Cardiac fibroblast (primary cell): Measurements from ENCODE around the gene CD302.
"Not testable (repeated sequence)": the region's sequence is repeated elsewhere in the genome, so short reads cannot be mapped to it uniquely, and the experiment has no call there.

Experiments
- DNase-seq, 2 donors: peaks; one replicate each; pipeline versions ENCODE4 v3.0.0 to v3.0.0-alpha.2; 2010; ENCODE audit warnings: low read depth in 2 of 2
- H3K4me3 ChIP-seq, 2 donors: replicated peaks in 1 of 2; 1 replicate in 1 of 2; 2 replicates in 1 of 2; pipeline ENCODE4 v1.5.1; 2011; ENCODE audit warnings: low read depth in 2 of 2, low read length in 2 of 2, mild to moderate bottlenecking in 2 of 2, moderate library complexity in 1 of 2
- TF ChIP-seq, protein P1 (sequence below): IDR thresholded peaks from one replicate; pipeline ENCODE4 v1.5.1; 2011; ENCODE audit warnings: low read depth, mild to moderate bottlenecking, low read length, inconsistent platforms

CD302 gene

DNA sequence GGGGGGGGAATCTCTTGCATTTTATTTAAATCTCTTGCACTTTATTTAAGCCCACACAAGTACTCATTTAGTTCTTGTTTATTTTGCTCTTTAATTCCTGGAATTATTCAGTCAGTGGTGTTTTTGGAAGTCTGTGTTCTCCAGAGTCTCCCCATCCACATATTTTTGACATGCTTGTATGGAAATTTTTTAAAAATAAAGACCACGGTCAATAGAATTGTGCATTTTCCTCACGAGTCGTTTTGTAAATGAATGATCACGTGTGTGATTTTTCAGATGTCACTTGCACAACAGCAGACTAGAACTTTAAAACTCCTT lies 824 bp downstream of the CD302 start:
- peak overlapping the region; percentile 84 to 88 for H3K4me3 ChIP-seq
- TF ChIP-seq, protein P1, sequence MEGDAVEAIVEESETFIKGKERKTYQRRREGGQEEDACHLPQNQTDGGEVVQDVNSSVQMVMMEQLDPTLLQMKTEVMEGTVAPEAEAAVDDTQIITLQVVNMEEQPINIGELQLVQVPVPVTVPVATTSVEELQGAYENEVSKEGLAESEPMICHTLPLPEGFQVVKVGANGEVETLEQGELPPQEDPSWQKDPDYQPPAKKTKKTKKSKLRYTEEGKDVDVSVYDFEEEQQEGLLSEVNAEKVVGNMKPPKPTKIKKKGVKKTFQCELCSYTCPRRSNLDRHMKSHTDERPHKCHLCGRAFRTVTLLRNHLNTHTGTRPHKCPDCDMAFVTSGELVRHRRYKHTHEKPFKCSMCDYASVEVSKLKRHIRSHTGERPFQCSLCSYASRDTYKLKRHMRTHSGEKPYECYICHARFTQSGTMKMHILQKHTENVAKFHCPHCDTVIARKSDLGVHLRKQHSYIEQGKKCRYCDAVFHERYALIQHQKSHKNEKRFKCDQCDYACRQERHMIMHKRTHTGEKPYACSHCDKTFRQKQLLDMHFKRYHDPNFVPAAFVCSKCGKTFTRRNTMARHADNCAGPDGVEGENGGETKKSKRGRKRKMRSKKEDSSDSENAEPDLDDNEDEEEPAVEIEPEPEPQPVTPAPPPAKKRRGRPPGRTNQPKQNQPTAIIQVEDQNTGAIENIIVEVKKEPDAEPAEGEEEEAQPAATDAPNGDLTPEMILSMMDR = no peak

DNA sequence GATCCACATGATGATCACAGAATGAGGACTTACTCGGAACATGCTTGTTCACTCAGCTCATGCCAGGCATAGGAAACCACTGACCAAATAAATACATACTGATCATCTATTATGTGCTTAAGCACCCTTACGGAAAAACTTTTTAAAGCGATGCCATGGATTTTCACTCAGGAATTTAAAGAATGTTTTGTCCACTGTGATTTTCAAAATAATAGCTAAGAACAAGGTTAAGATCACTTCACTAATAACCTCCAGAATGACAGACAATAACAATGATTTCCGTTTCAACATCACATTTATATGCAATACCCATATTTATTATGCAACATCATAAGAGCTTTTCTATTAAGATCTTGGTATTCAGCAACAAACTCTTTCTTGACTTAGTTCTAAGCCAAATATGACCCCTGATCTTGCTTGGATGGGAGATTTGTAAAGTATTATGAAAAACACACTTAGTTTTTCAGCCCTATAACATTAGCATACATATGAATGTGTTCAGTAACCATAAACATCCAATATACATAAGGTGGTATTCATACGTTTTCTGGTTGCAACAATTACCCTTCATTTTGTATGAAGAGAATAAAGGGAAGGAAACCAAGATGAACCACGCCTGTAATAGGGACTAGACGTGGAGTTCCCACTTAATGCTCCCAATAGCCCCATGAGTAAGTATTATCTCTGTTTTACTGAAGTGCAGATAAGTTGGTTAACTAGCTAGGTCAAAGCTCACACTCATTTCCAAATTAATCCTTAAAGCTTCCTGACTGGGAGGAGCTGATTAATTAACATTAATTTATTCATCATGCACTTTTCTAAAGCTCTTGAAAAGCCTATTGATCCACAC lies 1.9 kb downstream of the CD302 start:
- TF ChIP-seq, protein P1 = no peak
- DNase-seq = no peak
- H3K4me3 ChIP-seq = no peak overlapping the region

More for the DNA sequence above, 824 bp downstream of the CD302 start:
- no peak for DNase-seq

GRCh38 chr2:159793326-159793725 lies 4.7 kb downstream of the CD302 start:
- no peak for DNase-seq
- no peak overlapping the region for H3K4me3 ChIP-seq
- TF ChIP-seq, protein P1 = no peak

DNA sequence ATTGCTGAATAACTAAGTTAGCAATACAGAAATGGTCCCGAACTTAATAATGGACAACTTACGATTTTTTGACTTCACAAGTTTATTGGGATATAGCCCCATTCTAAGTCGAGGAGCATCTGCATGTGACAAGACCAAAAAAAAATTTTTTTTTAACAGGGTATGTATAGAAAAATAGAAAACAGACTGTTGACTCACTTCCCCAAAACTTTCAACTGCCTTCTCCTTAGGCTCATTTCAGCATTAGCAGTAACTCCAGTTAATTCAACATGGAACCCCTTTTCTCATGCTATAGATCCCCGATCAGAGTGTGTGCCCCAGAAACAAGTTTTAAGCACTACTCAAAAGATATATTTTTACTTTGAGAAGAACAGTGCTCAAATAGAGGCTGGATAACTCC lies 5.4 kb downstream of the CD302 start:
- no peak overlapping the region for H3K4me3 ChIP-seq
- no peak for DNase-seq
- TF ChIP-seq, protein P1 = no peak

- DNase-seq = no peak
- H3K4me3 ChIP-seq = no peak overlapping the region
- TF ChIP-seq, protein P1 = no peak
Measured at GRCh38 chr2:159792036-159792435, 6.0 kb downstream of the CD302 start.

GRCh38 chr2:159790323-159790722 lies 7.7 kb downstream of the CD302 start:
- TF ChIP-seq, protein P1 = no peak
- H3K4me3 ChIP-seq = no peak overlapping the region
- DNase-seq = no peak

GRCh38 chr2:159788253-159788652 lies 9.8 kb downstream of the CD302 start:
- TF ChIP-seq, protein P1 = no peak
- DNase-seq = no peak
- no peak overlapping the region for H3K4me3 ChIP-seq

GRCh38 chr2:159787647-159788046 lies 10.4 kb downstream of the CD302 start:
- not testable (repeated sequence) for H3K4me3 ChIP-seq, DNase-seq
